H1 (cell line): ENCODE results near the gene CPD. TPM values are rescaled to one million over a fixed set of nuclear protein-coding genes. Genes with fewer than 3 reads are reported as not detected.

Experiments used
- CTCF ChIA-PET: fragments of 300-600 bp; sonication (Branson Sonifier 250); formaldehyde crosslinking; loops from one replicate; lab custom pipeline; 2021; ENCODE audit not compliant: partially characterized antibody; lab: Charles Lee
- POLR2A ChIA-PET: fragments of 300-600 bp; sonication (Branson Sonifier 250); formaldehyde crosslinking; loops from one replicate; lab custom pipeline; 2021; ENCODE audit warnings: inconsistent platforms; ENCODE audit not compliant: partially characterized antibody; lab: Charles Lee
- DNase-seq, 2 experiments: peaks; one replicate each; pipeline versions ENCODE4 v3.0.0 to v3.0.0-alpha.2; 2010 to 2022; ENCODE audit warnings: low spot score in 2 of 2, low read depth in 1 of 2, mixed read lengths in 1 of 2
- FAIRE-seq: peaks from 2 replicates; lab custom pipeline; 2011; peaks lifted over from hg19 to GRCh38; lab: Jason Lieb, UNC
- H2AFZ ChIP-seq: 2 replicates; pipeline ENCODE4 v1.8.1; 2012; ENCODE audit warnings: low read length, inconsistent platforms
- H2AK5ac ChIP-seq: 2 replicates; pipeline ENCODE4 v1.6.1; 2013; ENCODE audit warnings: low read depth, low read length
- H2BK120ac ChIP-seq: replicated peaks from 2 replicates; pipeline ENCODE3; 2013; ENCODE audit warnings: low read depth, low read length, inconsistent platforms
- H2BK12ac ChIP-seq: 2 replicates; pipeline ENCODE4 v1.6.1; 2013; ENCODE audit warnings: low read depth, low read length
- H2BK15ac ChIP-seq: 2 replicates; pipeline ENCODE4 v1.6.1; 2013; ENCODE audit warnings: low read length
- H2BK20ac ChIP-seq: 2 replicates; pipeline ENCODE4 v1.6.1; 2013; ENCODE audit warnings: low read length
- H2BK5ac ChIP-seq: 2 replicates; pipeline ENCODE4 v1.6.1; 2013; ENCODE audit warnings: low read depth, low read length
- H3K14ac ChIP-seq: 2 replicates; pipeline ENCODE4 v1.6.1; 2013; ENCODE audit warnings: inconsistent platforms; ENCODE audit not compliant: insufficient read length
- H3K18ac ChIP-seq: 2 replicates; pipeline ENCODE4 v1.6.1; 2013; ENCODE audit warnings: low read length; ENCODE audit errors: extremely low read depth
- H3K23ac ChIP-seq: 2 replicates; pipeline ENCODE4 v1.6.1; 2013; ENCODE audit warnings: inconsistent platforms; ENCODE audit not compliant: insufficient read length
- H3K23me2 ChIP-seq: 2 replicates; pipeline ENCODE4 v1.6.1; 2013; ENCODE audit warnings: low read depth, low read length
- H3K27ac ChIP-seq: 2 replicates; pipeline ENCODE4 v1.6.1; 2011; ENCODE audit warnings: low read depth, low read length, inconsistent platforms
- H3K27me3 ChIP-seq, 4 experiments: replicated peaks in 1 of 4; 1 replicate in 1 of 4; 2 replicates in 3 of 4; pipeline versions ENCODE4 v1.6.1 to v1.8.1; 2011 to 2013; ENCODE audit warnings: low read length in 3 of 4, mild to moderate bottlenecking in 3 of 4, inconsistent platforms in 2 of 4, mixed read lengths in 2 of 4, moderate library complexity in 1 of 4; ENCODE audit not compliant: control insufficient read depth in 3 of 4, insufficient read depth in 3 of 4; ENCODE audit errors: extremely low read depth in 1 of 4
- H3K36me3 ChIP-seq, 4 experiments: 2 replicates each; pipeline versions ENCODE4 v1.6.1 to v1.8.1; 2011 to 2013; ENCODE audit warnings: mild to moderate bottlenecking in 4 of 4, low read length in 3 of 4, moderate library complexity in 2 of 4, control low read depth in 1 of 4, inconsistent platforms in 1 of 4; ENCODE audit not compliant: insufficient read depth in 4 of 4, control insufficient read depth in 2 of 4
- H3K4ac ChIP-seq: replicated peaks from 2 replicates; pipeline ENCODE3; 2013; ENCODE audit warnings: low read length, low read depth, mixed read lengths, inconsistent platforms; ENCODE audit not compliant: insufficient read length
- H3K4me1 ChIP-seq, 4 experiments: replicated peaks in 1 of 4; 1 replicate in 1 of 4; 2 replicates in 3 of 4; pipeline versions ENCODE4 v1.6.1 to v1.8.1; 2011 to 2013; ENCODE audit warnings: low read length in 3 of 4, inconsistent platforms in 2 of 4, mixed read lengths in 1 of 4; ENCODE audit not compliant: insufficient read depth in 4 of 4, control insufficient read depth in 3 of 4
- H3K4me2 ChIP-seq, 2 experiments: 2 replicates each; pipeline versions ENCODE4 v1.6.1 to v1.8.1; 2011 to 2013; ENCODE audit warnings: low read depth in 2 of 2, low read length in 2 of 2, control low read depth in 1 of 2, inconsistent platforms in 1 of 2, mild to moderate bottlenecking in 1 of 2; ENCODE audit not compliant: insufficient read depth in 1 of 2
- H3K4me3 ChIP-seq, 4 experiments: fragments of 200-600, 300-600 bp in 1 of 4; sonication (generic), shearing (Covaris generic), sonication (Bioruptor Twin) in 1 of 4; 2 replicates each; pipeline versions ENCODE4 v1.5.1 to v1.8.1; 2011 to 2016; ENCODE audit warnings: low read length in 4 of 4, low read depth in 3 of 4, control low read depth in 2 of 4, inconsistent platforms in 2 of 4, mild to moderate bottlenecking in 2 of 4, mixed read lengths in 1 of 4, moderate library complexity in 1 of 4; ENCODE audit not compliant: insufficient read depth in 2 of 4; ENCODE audit errors: extremely low read depth in 1 of 4
- H3K56ac ChIP-seq: replicated peaks from 2 replicates; pipeline ENCODE3; 2013; ENCODE audit warnings: low read depth, mild to moderate bottlenecking, mixed read lengths, low read length, inconsistent platforms; ENCODE audit not compliant: insufficient read length
- H3K79me1 ChIP-seq: 2 replicates; pipeline ENCODE4 v1.6.1; 2013; ENCODE audit warnings: low read depth, low read length, control low read depth
- H3K79me2 ChIP-seq, 2 experiments: 2 replicates each; pipeline versions ENCODE4 v1.6.1 to v1.8.1; 2012 to 2013; ENCODE audit warnings: low read length in 2 of 2, mild to moderate bottlenecking in 2 of 2, inconsistent platforms in 1 of 2; ENCODE audit not compliant: insufficient read depth in 2 of 2, control insufficient read depth in 1 of 2
- H3K9ac ChIP-seq, 4 experiments: replicated peaks in 1 of 4; 1 replicate in 1 of 4; 2 replicates in 3 of 4; pipeline versions ENCODE4 v1.6.1 to v1.8.1; 2011 to 2013; ENCODE audit warnings: low read depth in 3 of 4, low read length in 3 of 4, control low read depth in 2 of 4, mild to moderate bottlenecking in 2 of 4, moderate library complexity in 2 of 4, inconsistent platforms in 1 of 4; ENCODE audit errors: extremely low read depth in 1 of 4
- H3K9me3 ChIP-seq, 2 experiments: 2 replicates each; pipeline versions ENCODE4 v1.6.1 to v1.8.1; 2012 to 2013; ENCODE audit warnings: mild to moderate bottlenecking in 2 of 2, moderate library complexity in 2 of 2, control low read depth in 1 of 2, inconsistent platforms in 1 of 2, low read depth in 1 of 2, low read length in 1 of 2, mixed read lengths in 1 of 2; ENCODE audit not compliant: insufficient read depth in 2 of 2
- H4K20me1 ChIP-seq, 2 experiments: replicated peaks in 1 of 2; 2 replicates each; pipeline versions ENCODE3 to v1.8.1; 2011 to 2013; ENCODE audit warnings: inconsistent platforms in 2 of 2, low read length in 2 of 2, mild to moderate bottlenecking in 1 of 2; ENCODE audit not compliant: insufficient read depth in 2 of 2, control insufficient read depth in 1 of 2
- H4K5ac ChIP-seq: 2 replicates; pipeline ENCODE4 v1.6.1; 2013; ENCODE audit warnings: low read length, low read depth, mixed read lengths, inconsistent platforms; ENCODE audit not compliant: insufficient read length
- H4K8ac ChIP-seq: 2 replicates; pipeline ENCODE4 v1.8.0; 2013; ENCODE audit warnings: mild to moderate bottlenecking, moderate library complexity, low read length, inconsistent platforms; ENCODE audit not compliant: insufficient read depth; ENCODE audit errors: extremely low read depth
- H4K91ac ChIP-seq: replicated peaks from 2 replicates; pipeline ENCODE3; 2013; ENCODE audit warnings: low read length, mixed read lengths, inconsistent platforms; ENCODE audit not compliant: insufficient read length
- HDAC2 ChIP-seq, 2 experiments: fragments of 300-600 bp in 1 of 2; sonication (generic) in 1 of 2; IDR thresholded peaks; 2 replicates each; pipeline ENCODE4 v1.6.1; 2011 to 2012; ENCODE audit warnings: low read depth in 2 of 2, low read length in 2 of 2, mild to moderate bottlenecking in 2 of 2, moderate library complexity in 2 of 2, borderline replicate concordance in 1 of 2, inconsistent platforms in 1 of 2
- WGBS, 2 experiments: shearing (Covaris generic) in 1 of 2; methylation state at CpG; one replicate each; pipeline versions ENCODE4 v1.1.6 to v1.1.7; 2013 to 2015; ENCODE audit warnings: low lambda C conversion rate in 2 of 2, mixed read lengths in 2 of 2, inconsistent platforms in 1 of 2, low coverage in 1 of 2, missing lambda C conversion rate in 1 of 2; ENCODE audit not compliant: insufficient replicate concordance in 2 of 2, insufficient coverage in 1 of 2, insufficient read length in 1 of 2; ENCODE audit errors: extremely low coverage in 1 of 2, missing lambda C conversion rate in 1 of 2; 5-methylcytosine and 5-hydroxymethylcytosine counted together
- polyA plus RNA-seq, 7 experiments: library from polyadenylated mRNA; depleted of rRNA in 3 of 7; stranded (reverse) in 5 of 7; unstranded in 2 of 7; fragments of >200 nt in 5 of 7; fragments of 200-250 nt in 2 of 7; gene quantifications; 1 replicate in 5 of 7; 2 replicates in 1 of 7; 4 replicates in 1 of 7; pipeline versions ENCODE4 v1.2.1 to v1.2.3, GENCODE V29; 2011 to 2013; ENCODE audit warnings: missing spikeins in 2 of 7, mixed read lengths in 2 of 7
- total RNA-seq: library from RNA; stranded (reverse); fragmentation: NEBNext Ultra II Directional; extraction: Animal tissue kit (Norgen Biotek cat#: 25700); gene quantifications from 2 replicates; pipeline ENCODE4 v1.2.1, GENCODE V29; 2021

Gene CPD
- total and polyA plus RNA-seq, 2 of the 8 experiments (the other 6 are each of a cell fraction or from before 2014, with no cell fraction given): 8.6 to 46.2 TPM

DNA sequence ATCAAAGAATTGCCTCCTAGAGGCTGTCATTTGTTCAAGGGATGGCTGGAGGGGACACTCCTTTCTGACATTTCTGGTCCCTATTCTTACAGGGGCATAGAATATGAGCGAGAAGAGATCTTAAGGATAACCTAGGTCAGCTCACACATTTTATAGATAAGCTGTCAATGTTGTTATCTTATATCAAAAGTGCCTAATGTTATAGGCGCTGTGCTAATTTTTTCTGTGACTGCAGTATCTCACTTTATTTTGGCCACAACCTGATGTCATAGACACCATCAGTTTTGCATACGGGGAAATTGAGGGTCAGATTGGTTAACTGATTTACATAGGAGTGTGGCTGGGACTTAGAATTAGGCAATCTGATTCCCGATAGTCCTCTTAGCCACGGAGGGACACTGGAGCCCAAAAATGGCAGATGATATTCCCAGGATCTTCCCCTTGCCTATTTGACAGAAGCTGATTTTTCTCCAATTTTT is 1.2 kb downstream of the CPD start:
- CTCF ChIA-PET: interaction anchor here (0.6 to 1.4 kb wide), 6 partner anchors 8 to 445 kb away, joined by 3 to 4 read pairs (median 4); partner anchors contain the start of gene GOSR1
- Histone ChIP-seq H3K9ac (no peak overlapping the region; a peak in 1 of 7 replicates), H3K9me3 (no peaks in the 10 kb centered on the region), H2BK5ac (no peak overlapping the region), H3K79me2 (peaks cover 0 to 46% of the 10 kb centered on the region in 2 experiments; a peak in 2 of 4 replicates), H3K4me3 (peak overlapping the region; percentile 64 to 85 (median 75)), H3K4me2 (peak overlapping the region; percentile 86 to 88), H4K91ac (no peak overlapping the region), H3K79me1 (no peaks in the 10 kb centered on the region), H3K56ac (no peak overlapping the region), H3K23ac (no peak overlapping the region), H2AK5ac (no peak overlapping the region), H2BK15ac (no peak overlapping the region), H2BK12ac (no peak overlapping the region), H3K4me1 (peaks cover 3 to 4% (median 3%) of the 10 kb centered on the region in 4 experiments; a peak in 5 of 7 replicates), H4K20me1 (peaks cover 10 to 19% of the 10 kb centered on the region in 2 experiments), H2BK20ac (no peak overlapping the region), H3K4ac (no peak overlapping the region), H3K36me3 (no peaks in the 10 kb centered on the region), H4K5ac (no peak overlapping the region), H3K23me2 (peaks cover 10% of the 10 kb centered on the region), H3K18ac (no peak overlapping the region), H2AFZ (no peak overlapping the region), H2BK120ac (no peak overlapping the region), H3K27me3 (peaks cover 5 to 26% (median 20%) of the 10 kb centered on the region in 4 experiments), H3K27ac (no peak overlapping the region), H3K14ac (no peak overlapping the region), H4K8ac (peak overlapping the region; percentile 29; the same call in 1 of the 2 replicates)
- WGBS, 2 experiments: 37% methylated on average over 5 of the region's 5 CpGs; no CpG with 5 or more reads in 1 of the 2 experiments
- no peak for DNase-seq
- TF ChIP-seq HDAC2 (IDR thresholded peaks at IDR 0.05; ENCODE audit: borderline replicate concordance in 1 of 2, low read depth in 2 of 2, low read length in 2 of 2): no peak
- POLR2A ChIA-PET: interaction anchor here (0.6 to 1.4 kb wide), 3 partner anchors 9 to 336 kb away, joined by 3 to 7 read pairs (median 3); no protein-coding TSS in a partner anchor
- FAIRE-seq: no peak
